Activated naive CD4-positive, alpha-beta T cell treated with anti-CD3 and anti-CD28 coated beads, Interleukin-2, amount 50 U/mL, for 24 hours (primary cell): ENCODE data around the gene EPHA10.
"Not testable (repeated sequence)": the region's sequence is repeated elsewhere in the genome, so short reads cannot be mapped to it uniquely, and the experiment has no call there.

ENCODE experiments used
- H3K27ac Mint-ChIP-seq: one replicate; pipeline ENCODE4 v1.8.0; 2021; ENCODE audit warnings: mild to moderate bottlenecking, mixed read lengths
- H3K27me3 Mint-ChIP-seq: one replicate; pipeline ENCODE4 v1.8.0; 2021; ENCODE audit warnings: mixed read lengths
- H3K36me3 Mint-ChIP-seq: one replicate; pipeline ENCODE4 v1.8.0; 2021; ENCODE audit warnings: mixed read lengths
- H3K4me1 Mint-ChIP-seq: one replicate; pipeline ENCODE4 v1.8.0; 2021; ENCODE audit warnings: mixed read lengths
- H3K4me3 Mint-ChIP-seq: one replicate; pipeline ENCODE4 v1.8.0; 2021; ENCODE audit warnings: mild to moderate bottlenecking, mixed read lengths
- H3K9me3 Mint-ChIP-seq: one replicate; pipeline ENCODE4 v1.8.0; 2021; ENCODE audit warnings: mixed read lengths

EPHA10 gene

GRCh38 chr1:37685722-37686121 lies 79.2 kb downstream of the EPHA10 start:
- Mint-ChIP-seq H3K27ac (no peak overlapping the region), H3K27me3 (no peaks in the 10 kb centered on the region), H3K4me1 (peaks cover 37% of the 10 kb centered on the region), H3K4me3 (no peak overlapping the region), H3K36me3 (peaks cover 16% of the 10 kb centered on the region), H3K9me3 (no peaks in the 10 kb centered on the region)

DNA sequence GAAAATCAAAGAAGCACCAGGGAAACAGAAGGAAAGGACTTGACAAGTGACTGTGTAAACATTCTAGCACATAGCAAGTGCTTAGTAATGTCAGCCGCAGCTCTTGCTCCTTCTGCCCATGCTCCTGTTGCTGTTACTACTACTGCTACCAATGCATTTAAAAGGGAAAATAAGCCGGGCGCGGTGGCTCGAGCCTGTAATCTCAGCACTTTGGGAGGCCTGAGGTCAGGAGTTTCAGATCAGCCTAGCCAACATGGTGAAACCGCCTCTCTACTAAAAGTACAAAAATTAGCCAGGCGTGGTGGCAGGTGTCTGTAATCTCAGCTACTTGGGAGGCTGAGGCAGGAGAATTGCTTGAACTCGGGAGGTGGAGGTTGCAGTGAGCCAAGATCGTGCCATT lies 80.7 kb downstream of the EPHA10 start:
- not testable (repeated sequence) for H3K4me3 Mint-ChIP-seq, H3K9me3 Mint-ChIP-seq, H3K27ac Mint-ChIP-seq, H3K27me3 Mint-ChIP-seq
- H3K36me3 Mint-ChIP-seq, result peaks cover 11% of the 10 kb centered on the region
- peaks cover 27% of the 10 kb centered on the region for H3K4me1 Mint-ChIP-seq

- H3K36me3 Mint-ChIP-seq, result peaks cover 6% of the 10 kb centered on the region
- H3K9me3 Mint-ChIP-seq, result no peaks in the 10 kb centered on the region
- no peak overlapping the region for H3K27ac Mint-ChIP-seq
- peak overlapping the region; percentile 33 for H3K4me3 Mint-ChIP-seq
- peaks cover 12% of the 10 kb centered on the region for H3K4me1 Mint-ChIP-seq
- H3K27me3 Mint-ChIP-seq, result no peaks in the 10 kb centered on the region
These were observed 82.5 kb downstream of the EPHA10 start for GRCh38 chr1:37682334-37682987.

GRCh38 chr1:37680933-37681332 lies 84.0 kb downstream of the EPHA10 start:
- H3K4me3 Mint-ChIP-seq, result no peak overlapping the region
- H3K36me3 Mint-ChIP-seq, result peaks cover 6% of the 10 kb centered on the region
- H3K27ac Mint-ChIP-seq, result peak overlapping the region; percentile 60
- H3K27me3 Mint-ChIP-seq, result no peaks in the 10 kb centered on the region
- peaks cover 8% of the 10 kb centered on the region for H3K4me1 Mint-ChIP-seq
- H3K9me3 Mint-ChIP-seq, result no peaks in the 10 kb centered on the region

GRCh38 chr1:37677808-37678207 lies 87.1 kb downstream of the EPHA10 start:
- no peak overlapping the region for H3K4me3 Mint-ChIP-seq
- peaks cover 7% of the 10 kb centered on the region for H3K4me1 Mint-ChIP-seq
- H3K36me3 Mint-ChIP-seq, result no peaks in the 10 kb centered on the region
- no peaks in the 10 kb centered on the region for H3K9me3 Mint-ChIP-seq
- H3K27ac Mint-ChIP-seq, result no peak overlapping the region
- no peaks in the 10 kb centered on the region for H3K27me3 Mint-ChIP-seq

DNA sequence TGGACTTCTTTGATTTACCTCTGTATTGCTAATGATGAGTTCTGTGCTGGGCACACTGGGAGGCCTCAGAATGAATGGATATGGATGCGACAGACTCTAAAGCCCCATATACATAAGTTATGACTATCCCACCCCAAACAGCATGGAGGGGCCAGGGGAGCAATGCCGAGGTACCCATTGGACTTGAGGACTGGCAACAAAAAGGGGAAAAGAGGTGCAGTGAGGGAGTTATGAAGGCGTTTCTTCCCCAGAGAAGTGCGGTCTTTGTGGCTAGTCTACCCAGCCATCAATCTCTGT lies 87.8 kb downstream of the EPHA10 start:
- H3K9me3 Mint-ChIP-seq, result no peaks in the 10 kb centered on the region
- no peaks in the 10 kb centered on the region for H3K27me3 Mint-ChIP-seq
- no peaks in the 10 kb centered on the region for H3K36me3 Mint-ChIP-seq
- no peak overlapping the region for H3K4me3 Mint-ChIP-seq
- H3K4me1 Mint-ChIP-seq, result peaks cover 4% of the 10 kb centered on the region
- H3K27ac Mint-ChIP-seq, result no peak overlapping the region

DNA sequence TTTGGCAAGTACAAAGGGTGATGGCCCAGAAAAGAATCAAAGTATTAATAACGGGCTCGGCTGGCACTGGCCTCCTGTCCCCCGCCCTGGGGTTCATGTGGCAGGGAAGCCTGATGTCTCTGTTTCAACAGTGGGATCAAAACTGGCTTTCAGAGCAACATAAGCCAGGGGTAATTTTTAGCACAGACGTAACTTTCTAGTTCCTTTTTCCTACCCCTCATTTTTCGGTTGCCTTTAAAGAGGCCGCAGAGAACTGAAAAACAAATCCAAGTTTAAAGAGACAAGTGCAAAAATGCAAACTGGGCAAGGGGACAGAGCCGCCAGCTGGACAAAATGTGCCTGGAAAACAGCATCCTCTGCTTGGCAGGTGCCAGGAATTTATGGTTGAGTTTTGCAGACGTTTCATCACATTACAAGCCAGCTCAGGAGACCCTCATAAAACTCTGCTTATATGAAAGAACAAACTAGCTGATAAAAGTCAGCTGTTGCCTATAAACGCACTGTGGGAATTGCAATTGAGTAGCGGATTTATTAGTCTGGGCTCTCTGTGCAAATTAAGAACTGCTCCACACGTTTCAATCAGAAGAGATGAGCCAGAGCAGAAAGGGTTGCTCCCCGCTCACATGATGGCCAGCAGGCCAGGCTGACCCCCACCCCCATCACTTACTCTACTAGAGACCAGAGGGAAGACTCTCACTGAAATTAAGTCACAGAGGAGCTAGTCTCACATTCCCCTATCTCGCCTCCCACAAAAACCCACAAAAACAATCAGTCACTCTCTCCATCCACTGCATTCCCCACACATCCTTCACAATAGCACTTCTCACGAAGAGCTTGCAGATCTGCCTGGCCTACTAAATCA lies 88.4 kb downstream of the EPHA10 start:
- no peak overlapping the region for H3K27ac Mint-ChIP-seq
- no peaks in the 10 kb centered on the region for H3K36me3 Mint-ChIP-seq
- H3K4me3 Mint-ChIP-seq, result no peak overlapping the region
- no peaks in the 10 kb centered on the region for H3K9me3 Mint-ChIP-seq
- peaks cover 1% of the 10 kb centered on the region for H3K27me3 Mint-ChIP-seq
- peaks cover 3% of the 10 kb centered on the region for H3K4me1 Mint-ChIP-seq

GRCh38 chr1:37673920-37674319 lies 91.0 kb downstream of the EPHA10 start:
- Mint-ChIP-seq H3K4me1 (peaks cover 3% of the 10 kb centered on the region), H3K27me3 (peaks cover 2% of the 10 kb centered on the region), H3K36me3 (no peaks in the 10 kb centered on the region), H3K4me3 (no peak overlapping the region), H3K27ac (peak overlapping the region; percentile 52), H3K9me3 (no peaks in the 10 kb centered on the region)

DNA sequence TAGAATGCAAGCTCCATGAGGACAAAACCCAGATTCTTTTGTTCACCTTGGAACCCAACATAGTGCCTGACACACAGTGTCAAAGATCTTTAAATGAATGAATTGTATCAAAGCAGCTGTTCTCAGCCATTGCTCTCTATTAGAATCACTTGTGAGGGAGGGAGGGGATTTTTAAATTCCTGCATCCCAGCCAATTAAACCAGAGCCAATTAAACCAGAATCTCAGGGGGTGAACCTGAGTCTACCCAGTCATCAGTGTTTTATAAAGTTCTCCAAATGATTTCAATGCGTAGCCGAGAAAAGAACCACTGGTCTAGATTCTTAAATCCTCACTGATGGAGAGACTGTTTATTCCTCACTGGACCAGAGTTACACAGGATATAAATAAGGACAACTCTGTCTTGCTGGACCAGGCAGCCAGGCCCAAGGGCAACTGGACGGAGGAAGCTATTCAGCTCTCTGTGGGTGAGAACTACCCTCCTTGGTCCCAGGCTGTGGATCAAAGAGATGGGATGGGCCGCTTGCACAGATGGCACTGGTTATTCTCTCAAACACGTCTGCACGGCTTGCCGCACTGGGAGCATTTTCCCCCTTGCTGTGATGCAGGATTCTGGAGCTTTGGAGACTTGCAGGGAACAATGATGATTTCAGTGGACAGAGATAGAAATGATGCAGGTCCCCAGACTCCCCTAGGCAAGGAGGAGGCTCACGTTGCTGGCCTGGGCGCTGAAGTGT lies 92.6 kb downstream of the EPHA10 start:
- Mint-ChIP-seq H3K27ac (no peak overlapping the region), H3K27me3 (peaks cover 2% of the 10 kb centered on the region), H3K4me1 (peaks cover 3% of the 10 kb centered on the region), H3K36me3 (no peaks in the 10 kb centered on the region), H3K4me3 (no peak overlapping the region), H3K9me3 (no peaks in the 10 kb centered on the region)

- Mint-ChIP-seq H3K4me3 (no peak overlapping the region), H3K36me3 (no peaks in the 10 kb centered on the region), H3K27ac (no peak overlapping the region), H3K9me3 (no peaks in the 10 kb centered on the region), H3K27me3 (peaks cover 2% of the 10 kb centered on the region), H3K4me1 (peaks cover 3% of the 10 kb centered on the region)
These were observed 93.7 kb downstream of the EPHA10 start for GRCh38 chr1:37671261-37671660.

- Mint-ChIP-seq H3K4me1 (peaks cover 3% of the 10 kb centered on the region), H3K27ac (no peak overlapping the region), H3K9me3 (no peaks in the 10 kb centered on the region), H3K36me3 (no peaks in the 10 kb centered on the region), H3K4me3 (no peak overlapping the region), H3K27me3 (peaks cover 2% of the 10 kb centered on the region)
These were observed 94.8 kb downstream of the EPHA10 start for GRCh38 chr1:37670133-37670532.

DNA sequence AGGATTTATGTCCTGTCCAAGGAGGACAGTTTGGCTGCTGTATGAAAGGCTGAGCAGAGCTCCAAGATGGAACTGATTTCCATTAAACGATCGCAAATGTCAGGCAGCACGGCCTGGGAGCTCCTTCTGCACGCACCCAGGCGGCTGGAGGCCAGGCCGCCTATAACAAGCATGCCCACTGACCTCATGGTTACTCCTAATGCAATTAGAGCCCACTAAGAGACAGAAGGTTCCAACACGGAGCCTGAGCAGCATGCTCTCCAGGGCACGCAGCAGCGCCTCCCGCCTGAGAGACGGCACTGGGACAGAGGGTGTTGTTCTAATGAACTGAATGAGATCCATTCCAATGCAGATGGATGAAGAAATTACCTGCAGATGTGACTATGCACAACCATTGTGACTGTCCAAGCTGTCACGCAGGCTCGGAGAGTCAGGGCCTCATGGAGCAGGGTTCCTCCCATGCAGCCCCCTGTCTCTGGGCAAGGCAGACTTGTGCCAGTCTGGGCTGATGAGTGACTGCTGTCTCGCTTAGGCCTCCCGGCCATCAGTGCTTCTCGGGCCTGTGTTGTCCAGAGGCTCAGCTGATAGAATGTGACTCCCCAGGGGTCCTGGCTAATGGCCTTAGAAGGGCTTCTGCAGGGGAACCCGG lies 97.8 kb downstream of the EPHA10 start:
- H3K27ac Mint-ChIP-seq, result no peak overlapping the region
- H3K27me3 Mint-ChIP-seq, result peaks cover 2% of the 10 kb centered on the region
- no peaks in the 10 kb centered on the region for H3K36me3 Mint-ChIP-seq
- no peak overlapping the region for H3K4me3 Mint-ChIP-seq
- H3K4me1 Mint-ChIP-seq, result no peaks in the 10 kb centered on the region
- H3K9me3 Mint-ChIP-seq, result no peaks in the 10 kb centered on the region

- Mint-ChIP-seq H3K36me3 (no peaks in the 10 kb centered on the region), H3K4me1 (no peaks in the 10 kb centered on the region), H3K4me3 (no peak overlapping the region), H3K27me3 (no peaks in the 10 kb centered on the region), H3K27ac (no peak overlapping the region), H3K9me3 (no peaks in the 10 kb centered on the region)
These were observed 98.6 kb downstream of the EPHA10 start for GRCh38 chr1:37666241-37666867.
